SJCRH30 (cell line): ENCODE measurements around the gene CFAP157. TPM values are rescaled to one million over a fixed set of nuclear protein-coding genes. Genes with fewer than 3 reads are reported as not detected.

Experiments
- DNase-seq, 2 experiments: peaks; one replicate each; pipeline ENCODE4 v3.0.0-alpha.2; 2015 to 2020
- H3K27ac ChIP-seq: fragments of 250-450 bp; sonication (Bioruptor Pico); 2 replicates; pipeline ENCODE4 v1.5.1; 2020; ENCODE audit warnings: mild to moderate bottlenecking, moderate library complexity
- H3K27me3 ChIP-seq: fragments of 250-450 bp; sonication (Bioruptor Pico); 2 replicates; pipeline ENCODE4 v1.5.1; 2020; ENCODE audit warnings: mild to moderate bottlenecking, moderate library complexity
- H3K36me3 ChIP-seq: fragments of 250-450 bp; sonication (Bioruptor Pico); 2 replicates; pipeline ENCODE4 v1.5.1; 2020; ENCODE audit warnings: mild to moderate bottlenecking, moderate library complexity
- H3K4me1 ChIP-seq: fragments of 250-450 bp; sonication (Bioruptor Pico); 2 replicates; pipeline ENCODE4 v1.5.1; 2020; ENCODE audit warnings: mild to moderate bottlenecking, moderate library complexity
- H3K4me3 ChIP-seq: fragments of 250-450 bp; sonication (Bioruptor Pico); 2 replicates; pipeline ENCODE4 v1.5.1; 2020; ENCODE audit warnings: mild to moderate bottlenecking, moderate library complexity
- H3K9me3 ChIP-seq: fragments of 250-450 bp; sonication (Bioruptor Pico); replicated peaks from 2 replicates; pipeline ENCODE4 v1.5.1; 2020; ENCODE audit warnings: mild to moderate bottlenecking, moderate library complexity
- total RNA-seq: library from RNA; depleted of rRNA; stranded (reverse); fragments of >200 nt; shearing (Covaris generic); gene quantifications from 2 replicates; pipeline ENCODE4 v1.2.3, GENCODE V29; 2014; rRNA removed

The CFAP157 gene
- total RNA-seq, 1 experiment from 2014 or later: not detected

GRCh38 chr9:127763918-127764384, 57.2 kb downstream of the CFAP157 start:
- peak in 1 of 2 experiments; percentile 68 for DNase-seq
- Histone ChIP-seq H3K9me3 (no peaks in the 10 kb centered on the region), H3K27me3 (peaks cover 3% of the 10 kb centered on the region; the same call in 1 of the 2 replicates), H3K4me3 (no peak overlapping the region), H3K4me1 (peaks cover 16% of the 10 kb centered on the region), H3K27ac (no peak overlapping the region), H3K36me3 (no peaks in the 10 kb centered on the region)

- no peaks in the 10 kb centered on the region for H3K9me3 ChIP-seq
- no peak overlapping the region for H3K4me3 ChIP-seq
- peaks cover 3% of the 10 kb centered on the region; the same call in 1 of the 2 replicates for H3K27me3 ChIP-seq
- H3K36me3 ChIP-seq: no peaks in the 10 kb centered on the region
- DNase-seq: no peak
- H3K4me1 ChIP-seq: peaks cover 19% of the 10 kb centered on the region
- H3K27ac ChIP-seq: no peak overlapping the region
Measured at GRCh38 chr9:127765418-127765817, 58.6 kb downstream of the CFAP157 start.

Other genes with a start within 250 kb of the CFAP157 start
- 3.6 and 5.2 TPM in 2 replicates for gene STXBP1, start 94.7 kb upstream of the CFAP157 start, total RNA-seq
- 4.3 and 7.0 TPM in 2 replicates for gene PTRH1, start 8.7 kb downstream of the CFAP157 start, total RNA-seq
- gene TTC16, start 9.1 kb downstream of the CFAP157 start, total RNA-seq: not detected in 2 replicates
- 3.9 and 5.8 TPM in 2 replicates for gene TOR2A, start 28.3 kb downstream of the CFAP157 start, total RNA-seq
- 0.99 and 1.4 TPM in 2 replicates for gene SH2D3C, start 71.7 kb downstream of the CFAP157 start, total RNA-seq
- 19.2 and 21.8 TPM in 2 replicates for gene CDK9, start 79.0 kb downstream of the CFAP157 start, total RNA-seq
- 32.0 and 39.4 TPM in 2 replicates for gene FPGS, start 95.9 kb downstream of the CFAP157 start, total RNA-seq
- gene ENG, start 147.7 kb downstream of the CFAP157 start, total RNA-seq: 16.4 and 16.6 TPM in 2 replicates
- 31.4 and 36.4 TPM in 2 replicates for gene AK1, start 170.7 kb downstream of the CFAP157 start, total RNA-seq
- gene ST6GALNAC6, start 192.6 kb downstream of the CFAP157 start, total RNA-seq: 59.9 and 61.5 TPM in 2 replicates
- 19.6 and 24.3 TPM in 2 replicates for gene ST6GALNAC4, start 210.1 kb downstream of the CFAP157 start, total RNA-seq
- 0.20 and 0.51 TPM in 2 replicates for gene PIP5KL1, start 223.8 kb downstream of the CFAP157 start, total RNA-seq
- 44.7 and 46.4 TPM in 2 replicates for gene DPM2, start 230.9 kb downstream of the CFAP157 start, total RNA-seq